Measurements from ENCODE around the gene ATRN.

DNA sequence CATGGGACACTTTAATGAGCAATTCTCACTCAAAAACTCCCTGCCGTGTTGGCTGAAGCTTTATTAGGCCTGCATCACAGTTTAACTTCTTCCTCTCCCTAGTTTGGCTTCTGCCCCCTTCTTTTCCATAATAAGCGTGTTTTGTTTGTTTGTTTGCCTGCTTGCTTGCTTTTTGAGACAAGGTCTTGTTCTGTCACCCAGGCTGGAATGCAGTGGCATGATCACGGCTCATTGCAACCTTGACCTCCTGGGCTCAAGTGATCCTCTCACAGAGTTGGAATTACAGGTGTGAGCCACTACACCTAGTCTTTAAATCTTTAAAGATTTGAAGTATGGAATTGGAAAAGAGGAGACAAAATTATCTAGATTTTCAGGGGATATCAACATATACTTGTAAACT lies 38.0 kb upstream of the ATRN start:
- no peak for TF ChIP-seq EZH2 (IDR thresholded peaks at IDR 0.05; ENCODE audit: borderline replicate concordance)
- TF ChIP-seq, protein P1, sequence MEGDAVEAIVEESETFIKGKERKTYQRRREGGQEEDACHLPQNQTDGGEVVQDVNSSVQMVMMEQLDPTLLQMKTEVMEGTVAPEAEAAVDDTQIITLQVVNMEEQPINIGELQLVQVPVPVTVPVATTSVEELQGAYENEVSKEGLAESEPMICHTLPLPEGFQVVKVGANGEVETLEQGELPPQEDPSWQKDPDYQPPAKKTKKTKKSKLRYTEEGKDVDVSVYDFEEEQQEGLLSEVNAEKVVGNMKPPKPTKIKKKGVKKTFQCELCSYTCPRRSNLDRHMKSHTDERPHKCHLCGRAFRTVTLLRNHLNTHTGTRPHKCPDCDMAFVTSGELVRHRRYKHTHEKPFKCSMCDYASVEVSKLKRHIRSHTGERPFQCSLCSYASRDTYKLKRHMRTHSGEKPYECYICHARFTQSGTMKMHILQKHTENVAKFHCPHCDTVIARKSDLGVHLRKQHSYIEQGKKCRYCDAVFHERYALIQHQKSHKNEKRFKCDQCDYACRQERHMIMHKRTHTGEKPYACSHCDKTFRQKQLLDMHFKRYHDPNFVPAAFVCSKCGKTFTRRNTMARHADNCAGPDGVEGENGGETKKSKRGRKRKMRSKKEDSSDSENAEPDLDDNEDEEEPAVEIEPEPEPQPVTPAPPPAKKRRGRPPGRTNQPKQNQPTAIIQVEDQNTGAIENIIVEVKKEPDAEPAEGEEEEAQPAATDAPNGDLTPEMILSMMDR (IDR thresholded peaks at IDR 0.05; ENCODE audit: poor library complexity): no peak
- no peak for TF ChIP-seq EZH2phosphoT487 (IDR thresholded peaks at IDR 0.05; ENCODE audit: low read depth, severe bottlenecking, unreplicated experiment)

Data from hepatocyte (in vitro differentiated cells).